ENCODE results near the gene ADAMTS9.

ADAMTS9 gene

GRCh38 chr3:64620020-64620419, 67.8 kb downstream of the ADAMTS9 start:
- no peak for DNase-seq (ENCODE audit: low read depth)

GRCh38 chr3:64619216-64619615, 68.6 kb downstream of the ADAMTS9 start:
- no peak for DNase-seq (ENCODE audit: low read depth)

DNA sequence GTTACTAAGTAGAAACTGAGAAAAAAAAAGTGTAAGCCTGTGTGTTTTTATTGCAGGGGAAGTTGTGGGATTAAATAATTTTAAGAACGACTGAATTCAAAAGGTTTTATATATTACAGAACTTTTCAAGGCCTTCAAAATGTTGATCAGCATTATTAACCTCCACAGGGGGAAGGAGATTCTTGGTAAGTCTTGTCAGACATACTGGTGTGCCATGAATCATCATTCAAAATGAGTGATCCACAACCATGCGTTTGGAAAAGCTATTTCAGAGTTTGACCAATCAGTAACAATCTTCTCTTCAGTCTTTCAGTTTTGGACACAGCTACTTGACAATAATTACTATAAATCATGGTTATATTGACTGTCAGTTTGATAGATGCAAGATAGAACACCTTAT, 70.2 kb downstream of the ADAMTS9 start:
- no peak for DNase-seq (ENCODE audit: low read depth)

DNA sequence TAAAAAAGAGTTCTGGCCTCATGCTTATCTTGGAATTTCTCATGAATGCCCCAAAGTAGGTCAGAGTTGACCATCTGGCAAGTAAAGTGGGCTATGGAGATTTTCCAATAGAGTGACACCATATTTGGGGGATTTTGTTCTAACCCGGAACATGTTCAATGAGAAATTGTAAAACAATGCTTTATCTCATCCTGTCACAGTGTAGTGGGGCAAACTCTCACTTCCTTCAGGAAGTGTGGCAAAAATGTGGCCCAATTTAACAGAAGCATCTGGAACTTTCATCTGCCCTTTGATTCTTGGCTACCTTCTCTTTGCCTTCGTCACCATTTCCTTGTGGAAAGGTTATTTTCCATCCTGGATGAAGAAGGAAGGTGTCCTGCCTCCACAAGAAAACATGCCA, 70.8 kb downstream of the ADAMTS9 start:
- DNase-seq (ENCODE audit: low read depth), result no peak

- no peak for DNase-seq (ENCODE audit: low read depth)
These were observed 74.8 kb downstream of the ADAMTS9 start for GRCh38 chr3:64612916-64613526.

GRCh38 chr3:64612082-64612860, 75.5 kb downstream of the ADAMTS9 start:
- DNase-seq (ENCODE audit: low read depth), result no peak

DNA sequence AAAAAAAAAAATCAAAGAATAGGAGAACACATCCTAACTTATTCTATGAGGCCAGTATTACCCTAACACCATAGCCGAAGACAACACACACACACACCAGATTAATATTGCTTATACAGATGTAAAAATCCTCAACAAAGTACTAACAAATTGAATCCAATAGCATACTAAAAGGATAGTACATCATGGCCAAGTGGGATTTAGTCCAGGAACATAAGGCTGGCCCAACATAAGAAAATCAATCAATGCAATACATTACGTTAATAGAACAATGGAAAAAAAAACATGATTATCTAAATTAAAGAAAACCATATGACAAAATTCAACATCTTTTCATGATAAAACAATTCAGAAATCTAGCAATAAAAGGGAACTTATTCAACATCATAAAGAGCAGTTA, 79.1 kb downstream of the ADAMTS9 start:
- DNase-seq (ENCODE audit: low read depth), result no peak

- no peak for DNase-seq (ENCODE audit: low read depth)
These were observed 80.7 kb downstream of the ADAMTS9 start for GRCh38 chr3:64607032-64607551.

GRCh38 chr3:64604313-64604712, 83.5 kb downstream of the ADAMTS9 start:
- no peak for DNase-seq (ENCODE audit: low read depth)

- no peak for DNase-seq (ENCODE audit: low read depth)
These were observed 86.0 kb downstream of the ADAMTS9 start for GRCh38 chr3:64601824-64602223.

GRCh38 chr3:64600246-64600950, 87.4 kb downstream of the ADAMTS9 start:
- DNase-seq (ENCODE audit: low read depth), result no peak

GRCh38 chr3:64599651-64600050, 88.1 kb downstream of the ADAMTS9 start:
- DNase-seq (ENCODE audit: low read depth), result no peak

- DNase-seq (ENCODE audit: low read depth), result no peak
These were observed 92.5 kb downstream of the ADAMTS9 start for GRCh38 chr3:64595253-64595694.

DNA sequence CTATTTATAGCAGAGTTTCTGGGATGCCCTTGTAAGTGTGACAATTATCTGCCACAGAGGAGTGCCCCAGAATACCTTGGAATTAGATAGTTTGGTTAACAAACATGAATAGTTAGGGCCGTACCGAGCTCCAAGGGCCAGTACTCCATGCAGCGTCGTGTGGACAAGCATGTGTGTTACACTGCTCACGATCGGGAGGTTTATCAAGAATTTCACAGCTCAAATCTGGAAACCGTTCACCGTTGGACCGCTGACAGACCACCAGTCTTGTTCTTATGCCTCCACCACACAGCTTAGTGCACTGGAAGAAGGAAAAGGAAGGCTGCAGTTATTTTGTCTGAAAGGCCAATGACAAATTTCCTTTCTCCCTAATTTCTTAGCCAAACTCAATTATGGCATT, 93.7 kb downstream of the ADAMTS9 start:
- DNase-seq (ENCODE audit: low read depth), result no peak

DNA sequence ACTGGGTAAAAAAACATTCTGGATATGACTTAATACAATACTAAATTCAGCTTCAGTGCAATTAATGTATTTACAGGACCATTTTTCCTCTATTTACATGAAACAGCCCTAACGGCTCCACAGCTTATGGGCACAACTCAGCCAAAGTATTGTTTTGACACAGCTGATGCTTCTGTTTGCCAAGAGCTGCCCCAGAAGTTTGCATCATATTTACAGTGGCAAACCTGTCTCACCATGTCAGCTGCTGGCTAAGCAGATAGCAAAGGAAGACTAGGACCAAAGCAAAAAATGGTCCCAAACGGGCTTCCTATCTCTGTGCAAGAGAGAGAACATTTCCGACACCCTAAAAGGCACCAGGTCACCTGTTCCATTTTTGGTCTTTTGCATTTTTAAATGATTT, 94.5 kb downstream of the ADAMTS9 start:
- DNase-seq (ENCODE audit: low read depth), result no peak

- no peak for DNase-seq (ENCODE audit: low read depth)
These were observed 96.2 kb downstream of the ADAMTS9 start for GRCh38 chr3:64591615-64592014.

GRCh38 chr3:64588380-64588779, 99.4 kb downstream of the ADAMTS9 start:
- no peak for DNase-seq (ENCODE audit: low read depth)

- DNase-seq (ENCODE audit: low read depth), result no peak
These were observed 100.8 kb downstream of the ADAMTS9 start for GRCh38 chr3:64586952-64587351.

GRCh38 chr3:64584179-64584578, 103.6 kb downstream of the ADAMTS9 start:
- DNase-seq (ENCODE audit: low read depth), result no peak

GRCh38 chr3:64578797-64579196, 109.0 kb downstream of the ADAMTS9 start:
- DNase-seq (ENCODE audit: low read depth), result no peak

DNA sequence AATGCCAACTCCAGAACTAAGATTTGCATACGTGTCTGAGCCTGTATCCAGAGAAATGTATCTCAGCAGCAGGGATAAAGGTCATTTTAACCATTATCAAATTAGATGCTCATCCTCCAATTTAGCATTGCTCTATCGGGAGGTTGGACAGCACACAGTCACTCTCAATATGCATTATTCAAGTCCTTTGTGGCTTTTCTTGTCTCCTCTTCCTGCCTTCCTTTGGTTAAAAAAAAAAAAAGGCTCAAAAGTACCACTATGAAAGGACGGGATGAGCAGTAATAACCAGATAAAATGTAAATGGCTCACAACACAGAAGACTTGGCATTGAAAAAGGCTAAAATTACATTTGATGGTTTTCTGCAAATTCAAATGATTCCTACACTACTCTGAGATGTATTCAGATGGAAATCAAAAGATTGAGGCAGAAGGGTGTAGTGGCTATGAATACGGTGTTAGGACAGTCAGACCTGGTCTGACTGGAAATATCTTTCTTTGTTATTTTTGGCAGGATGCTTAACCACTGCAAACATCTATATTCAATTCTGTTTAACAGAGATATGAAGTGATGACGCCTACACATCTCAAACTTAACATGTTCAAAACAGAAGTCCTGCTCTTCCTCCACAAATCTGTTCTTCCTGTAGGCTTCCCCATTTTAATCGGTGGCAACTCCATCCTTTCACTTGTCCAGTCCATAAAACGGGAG, 109.6 kb downstream of the ADAMTS9 start:
- no peak for DNase-seq (ENCODE audit: low read depth)

DNA sequence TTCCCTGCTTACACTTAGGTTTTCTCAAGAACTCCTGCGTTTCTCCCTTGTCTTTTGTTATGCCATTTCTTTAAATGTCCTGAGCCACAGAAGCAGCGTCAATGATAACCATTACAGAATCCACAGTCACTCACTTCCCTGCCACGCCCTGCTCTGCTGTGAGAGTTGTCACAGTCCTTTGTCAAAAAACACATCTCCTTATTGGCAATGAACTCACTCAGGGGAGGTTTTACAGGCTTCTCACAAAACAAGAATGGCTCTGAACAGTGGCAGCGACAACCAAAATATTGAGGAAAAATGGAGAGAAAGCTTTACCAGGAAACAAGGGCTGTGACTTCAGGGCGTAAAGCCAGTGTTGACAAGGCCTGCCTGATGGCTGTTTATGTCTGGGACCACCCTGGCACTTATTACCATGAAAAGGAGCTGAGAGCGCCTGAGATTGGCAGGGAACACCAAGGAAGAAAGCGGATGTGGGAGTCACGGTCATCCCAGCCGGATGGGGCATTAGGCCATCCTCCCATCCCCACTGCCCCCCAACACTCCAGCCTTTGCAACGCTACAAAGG, 111.5 kb downstream of the ADAMTS9 start:
- no peak for DNase-seq (ENCODE audit: low read depth)
